Measurements from ENCODE around the gene SH3PXD2A.

SH3PXD2A gene

GRCh38 chr10:103685880-103686669, 169.3 kb downstream of the SH3PXD2A start:
- peak; percentile 31 for DNase-seq (ENCODE audit: low read depth)

- no peak for DNase-seq (ENCODE audit: low read depth)
Measured at GRCh38 chr10:103683851-103684250, 171.5 kb downstream of the SH3PXD2A start.

GRCh38 chr10:103682631-103683030, 172.7 kb downstream of the SH3PXD2A start:
- DNase-seq (ENCODE audit: low read depth): no peak

- no peak for DNase-seq (ENCODE audit: low read depth)
Measured at GRCh38 chr10:103681617-103682399, 173.6 kb downstream of the SH3PXD2A start.

GRCh38 chr10:103680869-103681236, 174.5 kb downstream of the SH3PXD2A start:
- DNase-seq (ENCODE audit: low read depth): no peak

GRCh38 chr10:103679096-103679790, 176.1 kb downstream of the SH3PXD2A start:
- no peak for DNase-seq (ENCODE audit: low read depth)

GRCh38 chr10:103678178-103678526, 177.2 kb downstream of the SH3PXD2A start:
- DNase-seq (ENCODE audit: low read depth): peak; percentile 84

- DNase-seq (ENCODE audit: low read depth): no peak
Measured at GRCh38 chr10:103677486-103678177, 177.7 kb downstream of the SH3PXD2A start.

GRCh38 chr10:103676851-103677417, 178.4 kb downstream of the SH3PXD2A start:
- DNase-seq (ENCODE audit: low read depth): peak; percentile 70

GRCh38 chr10:103676058-103676785, 179.2 kb downstream of the SH3PXD2A start:
- DNase-seq (ENCODE audit: low read depth): no peak

GRCh38 chr10:103673606-103674005, 181.8 kb downstream of the SH3PXD2A start:
- DNase-seq (ENCODE audit: low read depth): no peak

- no peak for DNase-seq (ENCODE audit: low read depth)
Measured at GRCh38 chr10:103672345-103672744, 183.0 kb downstream of the SH3PXD2A start.

GRCh38 chr10:103671126-103671895, 184.1 kb downstream of the SH3PXD2A start:
- no peak for DNase-seq (ENCODE audit: low read depth)

GRCh38 chr10:103669944-103670343, 185.4 kb downstream of the SH3PXD2A start:
- no peak for DNase-seq (ENCODE audit: low read depth)

GRCh38 chr10:103669243-103669929, 186.0 kb downstream of the SH3PXD2A start:
- no peak for DNase-seq (ENCODE audit: low read depth)

GRCh38 chr10:103668351-103669242, 186.8 kb downstream of the SH3PXD2A start:
- no peak for DNase-seq (ENCODE audit: low read depth)

- no peak for DNase-seq (ENCODE audit: low read depth)
Measured at GRCh38 chr10:103667356-103667755, 188.0 kb downstream of the SH3PXD2A start.

- DNase-seq (ENCODE audit: low read depth): no peak
Measured at GRCh38 chr10:103666762-103667150, 188.6 kb downstream of the SH3PXD2A start.
